HCT116 (cell line): ENCODE measurements around the gene DHCR7.

ENCODE experiments used
- EZH2 ChIP-seq: fragments of 200-600 bp; sonication (generic); IDR thresholded peaks from 2 replicates; pipeline ENCODE4 v1.6.1; 2017; ENCODE audit warnings: antibody characterized with exemption, mixed run types
- POLR2A ChIP-seq: IDR thresholded peaks from 2 replicates; pipeline ENCODE4 v1.7.0; 2011; ENCODE audit warnings: borderline replicate concordance; ENCODE audit not compliant: insufficient read depth, insufficient read length; ENCODE audit errors: extremely low read depth
- POLR2AphosphoS5 ChIP-seq: IDR thresholded peaks from 2 replicates; pipeline ENCODE4 v1.6.1; 2011; ENCODE audit warnings: mild to moderate bottlenecking, low read depth, low read length, moderate library complexity
- TCF7L2 ChIP-seq: IDR thresholded peaks from 2 replicates; pipeline ENCODE4 v1.7.0; 2011; ENCODE audit warnings: borderline replicate concordance, inconsistent platforms; ENCODE audit not compliant: insufficient read depth, insufficient read length; ENCODE audit errors: extremely low read depth
- TF ChIP-seq, protein P1 (sequence below), 3 experiments: fragments of 200-600 bp in 1 of 3; sonication (generic) in 1 of 3; IDR thresholded peaks in 2 of 3; conservative IDR thresholded peaks in 1 of 3; 2 replicates each; pipeline ENCODE4 v1.5.1; 2012 to 2017; ENCODE audit warnings: low read depth in 2 of 3, low read length in 2 of 3, antibody characterized with exemption in 1 of 3, borderline replicate concordance in 1 of 3, control low read depth in 1 of 3, mild to moderate bottlenecking in 1 of 3, mixed read lengths in 1 of 3, mixed run types in 1 of 3, moderate library complexity in 1 of 3; ENCODE audit not compliant: insufficient read depth in 1 of 3

- TF ChIP-seq TCF7L2 (no peak), EZH2 (0 out of 2 replicates have a peak, but pooled peaks have one; percentile 74), POLR2AphosphoS5 (no peak), POLR2A (no peak)
- TF ChIP-seq, protein P1, sequence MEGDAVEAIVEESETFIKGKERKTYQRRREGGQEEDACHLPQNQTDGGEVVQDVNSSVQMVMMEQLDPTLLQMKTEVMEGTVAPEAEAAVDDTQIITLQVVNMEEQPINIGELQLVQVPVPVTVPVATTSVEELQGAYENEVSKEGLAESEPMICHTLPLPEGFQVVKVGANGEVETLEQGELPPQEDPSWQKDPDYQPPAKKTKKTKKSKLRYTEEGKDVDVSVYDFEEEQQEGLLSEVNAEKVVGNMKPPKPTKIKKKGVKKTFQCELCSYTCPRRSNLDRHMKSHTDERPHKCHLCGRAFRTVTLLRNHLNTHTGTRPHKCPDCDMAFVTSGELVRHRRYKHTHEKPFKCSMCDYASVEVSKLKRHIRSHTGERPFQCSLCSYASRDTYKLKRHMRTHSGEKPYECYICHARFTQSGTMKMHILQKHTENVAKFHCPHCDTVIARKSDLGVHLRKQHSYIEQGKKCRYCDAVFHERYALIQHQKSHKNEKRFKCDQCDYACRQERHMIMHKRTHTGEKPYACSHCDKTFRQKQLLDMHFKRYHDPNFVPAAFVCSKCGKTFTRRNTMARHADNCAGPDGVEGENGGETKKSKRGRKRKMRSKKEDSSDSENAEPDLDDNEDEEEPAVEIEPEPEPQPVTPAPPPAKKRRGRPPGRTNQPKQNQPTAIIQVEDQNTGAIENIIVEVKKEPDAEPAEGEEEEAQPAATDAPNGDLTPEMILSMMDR (IDR thresholded peaks at IDR 0.05 in 2 of 3, conservative IDR thresholded peaks at IDR 0.05 in 1 of 3; ENCODE audit: borderline replicate concordance in 1 of 3, insufficient read depth in 1 of 3, low read depth in 2 of 3, low read length in 2 of 3): no peak
Observed at GRCh38 chr11:71387784-71388636, 60.2 kb downstream of the DHCR7 start.
